Stimulated activated naive CD8-positive, alpha-beta T cell treated with anti-CD3 and anti-CD28 coated beads, Interleukin-15, Interleukin-2, amounts not matched to agents 100 U/mL and 50 U/mL, for 24 hours (primary cell): Measurements from ENCODE around the gene BEND6.
"Not testable (repeated sequence)": the region's sequence is repeated elsewhere in the genome, so short reads cannot be mapped to it uniquely, and the experiment has no call there.

ENCODE experiments used
- ATAC-seq: fragments of 150-1000 bp; cut with Tn5 transposase; one replicate; pipeline ENCODE4 v1.10.0; 2021
- DNase-seq: peaks from one replicate; pipeline ENCODE4 v3.0.0; 2021

BEND6 gene

DNA sequence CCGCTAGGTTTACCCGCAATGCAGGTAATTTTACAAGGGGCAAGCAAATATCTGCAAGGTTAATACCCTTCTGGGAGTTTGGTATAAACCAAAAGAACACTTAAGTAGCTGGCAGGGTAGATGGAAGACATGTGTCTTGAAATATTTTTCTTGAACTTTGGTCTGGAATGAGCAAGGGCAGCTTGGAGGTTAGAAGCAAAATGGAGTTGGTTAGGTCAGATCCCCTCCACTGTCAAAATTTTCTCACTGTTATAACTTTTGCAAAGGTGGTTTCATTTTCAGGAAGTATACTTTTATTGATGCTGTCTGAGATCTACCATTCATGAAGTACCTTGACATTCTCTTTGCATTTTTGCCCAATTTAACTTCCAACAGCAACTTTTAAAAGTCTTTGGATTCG lies 78.3 kb downstream of the BEND6 start:
- DNase-seq (no peak), ATAC-seq (no peak)

DNA sequence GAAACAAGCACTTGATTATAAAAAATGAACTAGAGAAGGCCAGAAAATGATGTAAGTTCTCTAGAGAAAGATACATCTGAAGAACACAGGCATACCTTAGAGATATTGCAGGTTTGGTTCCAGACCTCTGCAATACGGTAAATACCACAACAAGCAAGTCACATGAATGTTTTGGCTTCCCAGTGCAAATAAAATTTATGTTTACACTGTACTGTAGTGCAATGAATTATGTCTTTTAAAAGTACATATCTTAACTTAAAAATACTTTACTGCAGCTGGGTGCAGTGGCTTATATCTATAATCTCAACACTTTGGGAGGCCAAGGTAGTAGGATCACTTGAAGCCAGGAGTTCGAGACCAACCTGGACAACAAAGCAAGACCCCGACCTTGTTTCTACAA lies 80.6 kb downstream of the BEND6 start:
- no peak for ATAC-seq

DNA sequence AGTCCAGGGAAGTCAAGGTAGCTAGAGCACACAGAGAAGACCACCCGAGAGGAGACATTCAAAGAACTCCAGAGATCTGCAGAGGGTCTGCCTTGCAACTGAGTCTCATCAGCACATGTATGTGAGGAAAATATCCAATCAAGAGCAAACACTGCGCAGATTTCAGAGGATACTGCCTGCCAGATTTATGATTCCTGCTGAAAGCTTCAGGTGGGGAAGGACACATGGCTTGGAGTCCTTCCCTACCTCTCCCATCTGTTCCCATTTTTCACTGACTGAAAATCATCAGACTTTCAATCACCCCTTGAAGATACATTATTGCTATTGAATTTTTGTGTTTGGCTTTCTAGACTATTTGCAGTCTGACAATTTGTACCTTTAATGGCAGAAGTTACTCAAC lies 84.0 kb downstream of the BEND6 start:
- no peak for ATAC-seq
- no peak for DNase-seq

More for the DNA sequence above, 80.6 kb downstream of the BEND6 start:
- DNase-seq, result no peak

DNA sequence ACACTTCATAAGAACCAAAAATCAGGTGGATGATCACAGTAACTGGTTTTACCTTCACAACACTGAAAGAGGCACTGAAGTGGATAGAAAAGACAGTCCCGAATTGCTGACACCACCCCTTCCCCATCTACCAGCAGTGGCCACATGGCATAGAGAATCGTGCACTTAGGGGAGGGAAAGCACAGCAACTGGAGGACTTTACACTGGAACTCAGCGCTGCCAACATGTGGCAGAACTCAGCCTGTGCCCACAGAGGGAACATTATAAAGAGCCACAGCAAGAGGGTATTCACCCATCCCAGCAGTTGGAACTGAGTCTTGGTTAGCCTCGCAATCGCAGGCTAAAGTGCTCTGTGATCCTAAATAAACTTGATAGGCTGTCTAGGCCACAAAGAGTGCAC lies 85.1 kb downstream of the BEND6 start:
- no peak for ATAC-seq
- no peak for DNase-seq

DNA sequence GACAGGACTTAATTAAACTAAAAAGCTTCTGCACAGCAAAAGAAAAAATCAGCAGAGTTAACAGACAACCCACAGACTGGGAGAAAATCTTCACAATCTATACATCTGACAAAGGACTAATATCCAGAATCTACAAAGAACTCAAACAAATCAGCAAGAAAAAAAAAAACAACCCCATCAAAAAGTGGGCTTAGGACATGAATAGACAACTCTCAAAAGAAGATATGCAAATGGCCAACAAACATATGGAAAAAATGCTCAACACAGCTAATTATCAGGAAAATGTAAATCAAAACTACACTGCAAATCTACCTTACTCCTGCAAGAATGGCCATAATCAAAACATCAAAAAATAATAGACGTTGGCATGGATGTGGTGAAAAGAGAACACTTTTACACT lies 89.2 kb downstream of the BEND6 start:
- not testable (repeated sequence) for ATAC-seq, DNase-seq

DNA sequence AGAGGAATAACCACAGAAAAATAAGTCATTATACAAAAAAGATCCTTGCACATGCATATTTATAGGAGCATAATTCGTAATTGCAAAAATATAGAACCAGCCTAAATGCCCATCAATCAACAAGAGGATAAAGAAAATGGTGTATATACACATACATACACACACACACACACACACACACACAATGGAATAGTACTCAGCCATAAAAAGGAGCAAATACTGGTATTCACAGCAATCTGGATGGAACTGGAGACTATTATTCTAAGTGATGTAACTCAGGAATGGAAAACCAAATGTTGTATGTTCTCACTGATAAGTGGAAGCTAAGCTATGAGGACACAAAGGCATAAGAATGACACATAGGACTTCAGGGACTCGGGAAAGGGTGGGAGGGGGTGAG lies 89.7 kb downstream of the BEND6 start:
- no peak for DNase-seq
- no peak for ATAC-seq

DNA sequence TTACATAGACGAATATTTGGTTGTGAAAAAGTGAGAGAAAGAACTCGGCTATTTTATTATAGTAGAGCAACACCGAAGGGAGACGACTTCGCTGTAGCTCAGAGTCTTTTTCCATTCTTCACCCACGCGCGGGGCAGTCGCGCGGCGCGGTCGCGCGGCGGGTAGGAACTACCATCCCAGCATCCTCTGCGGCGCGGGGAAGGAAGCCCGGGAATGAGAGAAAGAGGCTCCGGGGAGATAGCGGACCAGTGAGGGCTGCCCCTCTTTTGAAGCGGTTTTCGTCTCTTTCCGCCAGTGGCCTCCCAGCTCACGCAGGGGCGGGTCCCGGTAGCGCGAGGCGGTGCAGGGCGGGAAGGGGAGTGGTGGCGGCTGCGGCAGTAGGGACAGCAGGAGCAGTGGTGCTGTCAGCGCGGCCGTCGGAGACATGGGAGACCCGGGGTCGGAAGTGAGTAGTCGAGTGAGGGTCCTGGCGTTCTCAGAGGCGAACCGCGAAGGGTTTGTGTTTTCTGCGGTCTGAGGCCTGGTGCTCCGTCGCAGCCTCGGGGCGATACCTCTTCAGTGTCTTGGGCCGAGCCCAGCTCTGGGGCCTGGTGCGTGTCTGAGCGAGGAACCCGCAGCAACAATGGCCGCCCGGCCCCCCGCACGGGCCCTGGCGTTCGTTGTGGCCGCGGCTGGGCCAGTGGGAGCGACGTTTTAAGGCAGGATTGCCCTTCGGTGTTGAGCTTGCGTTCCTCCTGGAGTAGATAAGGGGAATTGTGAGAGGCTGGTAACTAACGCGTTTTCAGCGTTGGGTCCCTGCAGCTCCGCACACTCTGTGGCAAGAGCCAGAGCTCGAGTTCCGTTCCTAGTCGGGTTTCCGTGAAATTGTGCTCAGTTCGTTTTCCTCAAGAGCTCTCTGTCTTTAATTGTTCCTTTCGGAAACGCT lies 91.7 kb downstream of the BEND6 start, which contains the start of gene KIAA1586:
KIAA1586 (plus strand) TSS at position 362 of the 925 bp plus-strand sequence; CDS start at position 425, 63 bp downstream.
- ATAC-seq (peak; percentile 97), DNase-seq (peak; percentile 85)

DNA sequence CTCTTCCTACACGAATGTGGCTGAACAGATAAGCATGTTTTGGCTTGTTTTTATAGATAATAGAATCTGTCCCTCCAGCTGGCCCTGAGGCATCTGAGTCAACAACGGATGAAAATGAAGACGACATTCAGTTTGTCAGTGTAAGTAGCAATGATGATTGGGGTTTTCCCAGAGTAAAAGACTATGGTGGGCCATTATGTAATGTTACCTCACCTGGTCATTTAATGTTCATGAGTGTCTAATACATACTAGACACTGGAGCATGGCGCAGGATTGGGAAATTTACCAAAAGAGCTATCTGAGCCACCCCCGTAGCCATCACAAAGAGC lies 92.3 kb downstream of the BEND6 start:
- ATAC-seq, result peak; percentile 14
- DNase-seq, result not testable (repeated sequence)

DNA sequence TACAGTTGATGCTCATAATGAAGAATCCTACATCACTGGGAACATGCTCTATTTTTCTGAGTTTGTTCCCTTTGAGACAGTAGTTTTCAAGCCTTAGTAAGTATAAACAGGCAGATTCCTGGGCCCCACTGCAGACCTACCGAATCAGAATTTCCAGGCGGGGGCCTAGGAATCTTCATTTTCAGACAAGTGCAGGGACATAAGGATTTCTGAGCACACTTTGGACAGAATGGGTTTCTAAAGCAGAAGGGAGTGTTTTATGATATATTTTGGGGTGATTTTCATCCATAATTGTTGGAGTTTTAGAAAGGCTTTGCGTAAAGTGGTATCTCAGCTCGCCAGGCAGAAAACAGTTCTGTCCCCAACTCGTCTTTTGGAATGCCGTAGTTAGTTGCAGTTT lies 93.0 kb downstream of the BEND6 start:
- not testable (repeated sequence) for DNase-seq, ATAC-seq

DNA sequence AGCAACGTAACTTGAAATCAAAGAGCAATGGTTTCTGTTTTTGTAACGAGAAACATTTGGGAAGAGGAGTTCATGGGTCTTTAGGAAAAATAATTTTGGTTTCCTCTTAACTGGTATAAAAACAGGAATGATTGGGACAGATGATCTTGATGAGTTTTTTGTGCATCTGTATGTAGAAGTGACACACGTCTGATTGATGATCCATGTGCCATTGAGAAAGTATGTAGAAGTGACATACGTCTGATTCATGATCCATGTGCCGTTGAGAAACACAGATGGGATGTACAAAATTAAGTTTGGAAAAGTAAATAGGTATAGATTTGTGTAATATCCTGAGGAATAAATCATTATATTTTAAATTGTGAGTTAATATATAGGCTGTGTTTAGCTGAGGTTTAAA lies 93.7 kb downstream of the BEND6 start:
- DNase-seq (no peak), ATAC-seq (no peak)

DNA sequence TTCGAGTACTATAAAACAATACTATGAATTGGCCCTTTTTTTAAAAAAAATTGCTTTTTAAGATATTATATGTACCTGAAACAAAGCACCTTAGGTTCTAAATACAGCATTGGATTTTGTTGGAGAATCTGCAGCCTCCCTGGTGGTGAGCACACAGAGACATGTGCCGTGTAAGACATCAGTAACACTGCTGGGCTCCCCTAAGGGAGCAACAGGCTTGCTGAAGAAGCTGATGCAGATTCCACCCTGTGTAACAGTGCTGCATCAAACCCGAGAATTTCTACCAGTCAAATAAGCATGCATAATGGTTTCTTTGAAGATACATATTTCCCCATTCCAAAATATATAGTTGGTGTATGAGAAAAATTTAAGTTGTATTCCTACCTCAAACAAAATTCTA lies 108.9 kb downstream of the BEND6 start:
- no peak for ATAC-seq
- DNase-seq, result no peak

DNA sequence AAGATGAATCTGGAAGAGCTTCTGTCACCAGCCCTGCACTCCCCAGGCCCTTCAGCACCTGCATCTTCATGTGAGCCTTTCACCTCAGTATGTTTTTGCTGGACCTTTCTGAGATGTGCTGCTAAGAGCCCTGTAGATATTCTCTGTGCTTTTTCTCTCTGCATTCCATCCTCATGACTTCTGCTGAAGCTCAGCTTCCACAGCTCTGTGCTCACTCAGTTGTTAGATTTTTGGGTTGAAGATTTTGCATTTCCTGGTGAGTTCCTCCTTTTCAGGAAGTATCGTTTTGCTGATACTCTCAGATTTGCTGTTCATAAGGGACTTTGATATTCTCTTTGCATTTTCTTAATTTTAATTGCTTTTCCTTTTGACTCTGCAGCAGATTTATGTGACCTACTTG lies 109.9 kb downstream of the BEND6 start:
- DNase-seq, result no peak
- ATAC-seq, result no peak

DNA sequence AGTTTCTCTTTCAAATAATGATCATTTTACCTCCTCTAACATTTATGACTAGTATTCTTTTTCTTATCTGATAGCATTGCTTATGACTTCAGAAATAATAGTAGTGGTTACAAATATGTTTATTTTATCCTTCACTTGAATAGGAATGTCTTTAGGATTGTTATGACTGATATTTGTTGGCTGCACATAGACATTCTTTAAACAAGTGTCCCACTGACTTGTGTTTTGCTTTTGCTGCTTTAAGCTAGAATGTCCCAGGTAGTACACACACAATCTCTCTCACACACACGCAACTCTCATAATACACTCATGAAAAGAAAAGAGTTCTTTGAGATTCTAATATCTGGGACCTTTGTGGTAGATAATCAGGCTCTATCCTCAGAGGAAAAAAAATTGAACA lies 113.2 kb downstream of the BEND6 start:
- DNase-seq (no peak), ATAC-seq (no peak)

DNA sequence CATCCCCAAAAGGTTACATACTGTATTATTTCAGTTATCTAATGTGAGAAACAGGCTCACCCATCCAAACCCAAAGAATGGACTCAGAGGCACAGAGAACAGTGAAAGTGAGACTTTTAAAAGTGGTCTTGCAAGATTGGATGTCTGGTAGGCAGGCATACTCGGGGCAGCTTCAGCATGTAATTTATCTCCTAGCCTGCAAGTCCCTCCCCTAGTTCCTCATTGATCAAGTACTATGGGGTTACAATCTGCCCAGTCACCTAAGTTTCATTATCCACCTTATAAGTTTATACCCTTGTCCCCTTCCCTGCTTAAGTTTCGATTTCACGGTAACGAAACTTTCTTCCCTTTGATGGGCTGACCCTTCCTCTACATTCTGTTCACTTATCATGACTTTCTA lies 114.3 kb downstream of the BEND6 start:
- DNase-seq, result no peak
- no peak for ATAC-seq

DNA sequence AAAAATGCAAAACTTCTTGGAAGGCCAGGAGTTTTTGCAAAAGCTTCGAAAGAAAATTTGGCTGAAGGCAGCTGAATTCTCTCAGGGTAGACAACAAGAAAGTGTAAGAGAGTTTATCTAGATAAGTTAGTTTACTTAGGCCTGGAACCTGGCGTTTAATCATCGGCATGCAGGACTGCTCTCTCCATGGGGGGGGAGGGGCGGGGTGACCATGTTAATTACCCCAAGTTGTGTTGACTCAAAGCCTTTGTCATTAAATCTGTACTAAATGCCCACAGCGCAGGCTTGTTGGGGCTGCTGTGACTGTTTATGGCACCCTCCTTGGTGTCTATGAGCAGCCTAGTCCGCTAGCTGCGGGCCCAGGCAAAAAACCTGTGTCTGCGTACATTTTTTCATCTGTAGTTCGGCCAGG lies 115.0 kb downstream of the BEND6 start:
- DNase-seq (no peak), ATAC-seq (no peak)

DNA sequence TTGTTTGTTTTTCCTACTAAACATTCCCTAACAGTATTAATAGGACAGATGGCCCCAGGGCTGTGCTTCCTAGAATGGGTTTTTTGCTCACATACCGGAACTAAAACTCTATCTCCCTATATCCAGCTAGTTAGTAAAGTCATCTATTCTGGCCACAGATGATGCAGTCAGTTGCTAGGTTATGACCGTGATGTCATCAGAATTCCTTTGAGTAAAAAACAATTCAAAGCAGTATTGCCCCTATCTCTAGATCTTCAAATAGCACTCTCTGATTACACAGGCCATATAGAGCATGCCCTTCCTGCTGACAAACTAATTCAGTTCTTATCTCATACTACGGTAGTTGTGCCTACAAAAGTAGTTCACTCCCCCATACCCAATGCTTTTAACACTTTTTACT lies 117.2 kb downstream of the BEND6 start:
- ATAC-seq, result no peak

DNA sequence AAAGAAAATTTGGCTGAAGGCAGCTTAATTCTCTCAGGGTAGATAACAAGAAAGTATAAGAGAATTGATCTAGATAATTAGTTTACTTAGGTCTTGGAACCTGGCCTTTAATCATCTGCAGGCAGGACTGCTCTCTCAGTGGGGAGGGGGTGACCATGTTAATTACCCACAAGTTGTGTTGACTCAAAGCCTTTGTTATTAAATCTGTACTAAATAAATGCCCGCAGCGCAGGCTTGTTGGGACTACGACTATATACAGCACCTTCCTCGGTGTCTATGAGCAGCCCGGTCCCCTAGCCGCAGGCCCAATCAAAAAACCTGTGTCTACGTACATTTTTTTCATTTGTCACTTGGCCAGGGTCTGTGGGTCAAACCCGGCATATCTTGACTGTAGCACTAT lies 119.5 kb downstream of the BEND6 start:
- DNase-seq (no peak), ATAC-seq (no peak)

More for the DNA sequence above, 117.2 kb downstream of the BEND6 start:
- DNase-seq, result no peak

DNA sequence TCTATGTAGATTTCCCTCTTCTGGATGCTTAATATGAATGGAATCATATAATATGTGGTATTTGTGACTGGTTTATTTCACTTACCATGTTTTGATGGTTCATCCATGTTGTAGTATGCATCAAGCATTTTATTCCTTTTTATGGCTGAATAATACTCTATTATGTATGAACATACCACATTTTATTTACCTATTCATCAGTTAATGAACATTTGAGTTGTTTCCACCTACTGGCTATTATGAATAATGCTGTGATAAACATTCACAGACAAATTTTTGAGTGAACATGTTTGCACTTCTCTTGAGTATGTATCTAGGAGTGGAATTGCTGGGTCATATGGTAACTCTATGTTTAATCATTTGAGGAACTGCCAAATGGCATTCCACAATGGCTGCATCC lies 120.2 kb downstream of the BEND6 start:
- no peak for ATAC-seq
- DNase-seq, result no peak
